ENCODE data around the gene APLP2. TPM values are rescaled to one million over a fixed set of nuclear protein-coding genes. Genes with fewer than 3 reads are reported as not detected.

Gene APLP2
- total and polyA plus RNA-seq, 9 of the 15 experiments (the other 6 are each of a cell fraction or from before 2014, with no cell fraction given), result 17.4 to 164 (median 118) TPM

GRCh38 chr11:130043575-130043974, 26.1 kb upstream of the APLP2 start:
- H3K9me3 ChIP-seq (replicated peaks; ENCODE audit: control insufficient read depth, insufficient read depth, low read depth, low read length), result no peaks in the 10 kb centered on the region
- DNase-seq (ENCODE audit: extremely low read depth in 1 of 4, low spot score in 3 of 4) (no peak), FAIRE-seq (no peak), ATAC-seq (no peak)
- POLR2A ChIA-PET, result no interaction called here
- in situ Hi-C loops (cut with MboI) (no loop called here), intact Hi-C loops (cut with micrococcal nuclease) (no loop called here)
- CTCF ChIA-PET (ENCODE audit: low intra/inter-chr PET ratio), result interaction anchor here (0.6 kb wide), 1 partner anchor 810 kb away, joined by 3 read pairs; no protein-coding TSS in a partner anchor
- 0% methylated on average over 1 of the region's 5 CpGs for WGBS (ENCODE audit: insufficient coverage, low coverage, missing lambda C conversion rate)
- no peak overlapping the region for H3K4me2 ChIP-seq (ENCODE audit: insufficient read depth, low read length)
- no peak overlapping the region for H3K9ac ChIP-seq (ENCODE audit: insufficient read depth in 1 of 2, low read depth in 2 of 2, low read length in 2 of 2)
- no peaks in the 10 kb centered on the region for H4K20me1 ChIP-seq (replicated peaks; ENCODE audit: control insufficient read depth, insufficient read depth, low read length)
- no peaks in the 10 kb centered on the region for H3K79me2 ChIP-seq (ENCODE audit: control insufficient read depth, insufficient read depth, low read length)
- no peaks in the 10 kb centered on the region for H3K36me3 ChIP-seq (ENCODE audit: control insufficient read depth, insufficient read depth, low read length)
- H3K4me3 ChIP-seq, result no peak overlapping the region
- H3K4me1 ChIP-seq (replicated peaks in 1 of 2; ENCODE audit: control insufficient read depth in 2 of 2, insufficient read depth in 2 of 2, low read length in 2 of 2), result peaks cover 6 to 12% of the 10 kb centered on the region in 2 experiments; a peak in 4 of 5 replicates
- no peak overlapping the region; the same call in 2 of the 3 replicates for H3K27ac ChIP-seq (ENCODE audit: extremely low read depth, low read depth, low read length)
- 0 out of 5 replicates have a peak, but pooled peaks cover 0 to 8% of the 10 kb centered on the region in 2 experiments for H3K27me3 ChIP-seq (ENCODE audit: control insufficient read depth in 2 of 2, insufficient read depth in 2 of 2, low read length in 2 of 2)
- no peak overlapping the region for H2AFZ ChIP-seq (ENCODE audit: low read depth, low read length)
- no TSS peak for BruUV-seq (replicated peaks)
- no peaks in the 10 kb centered on the region for H3K9me1 ChIP-seq (ENCODE audit: control insufficient read depth, insufficient read depth, low read length)
- no peak for TF ChIP-seq RBM14 (IDR thresholded peaks at IDR 0.05; ENCODE audit: borderline replicate concordance, insufficient read depth, low read depth, low read length)
- 0 out of 2 replicates have a peak, but pooled peaks have one; percentile 11 for TF ChIP-seq SPI1 (IDR thresholded peaks at IDR 0.05; ENCODE audit: borderline replicate concordance, low read depth, low read length)

GRCh38 chr11:130047141-130047540, 22.6 kb upstream of the APLP2 start:
- CTCF ChIA-PET (ENCODE audit: low intra/inter-chr PET ratio), result no interaction called here
- H3K4me1 ChIP-seq (replicated peaks in 1 of 2; ENCODE audit: control insufficient read depth in 2 of 2, insufficient read depth in 2 of 2, low read length in 2 of 2), result peaks cover 5 to 7% of the 10 kb centered on the region in 2 experiments; a peak in 4 of 5 replicates
- no peak overlapping the region for H3K4me3 ChIP-seq
- FAIRE-seq, result no peak
- no peak overlapping the region for H3K27ac ChIP-seq (ENCODE audit: extremely low read depth, low read depth, low read length)
- POLR2A ChIA-PET, result no interaction called here
- DNase-seq (ENCODE audit: extremely low read depth in 1 of 4, low spot score in 3 of 4), result no peak
- no peak overlapping the region for H2AFZ ChIP-seq (ENCODE audit: low read depth, low read length)
- H3K4me2 ChIP-seq (ENCODE audit: insufficient read depth, low read length), result no peak overlapping the region
- H3K79me2 ChIP-seq (ENCODE audit: control insufficient read depth, insufficient read depth, low read length), result no peaks in the 10 kb centered on the region
- BruUV-seq (replicated peaks), result no TSS peak
- intact Hi-C loops (cut with micrococcal nuclease) (no loop called here), in situ Hi-C loops (cut with MboI) (no loop called here)
- no peak for ATAC-seq
- H3K9me3 ChIP-seq (replicated peaks; ENCODE audit: control insufficient read depth, insufficient read depth, low read depth, low read length), result no peaks in the 10 kb centered on the region
- no peaks in the 10 kb centered on the region for H3K9me1 ChIP-seq (ENCODE audit: control insufficient read depth, insufficient read depth, low read length)
- H3K27me3 ChIP-seq (ENCODE audit: control insufficient read depth in 2 of 2, insufficient read depth in 2 of 2, low read length in 2 of 2), result 0 out of 5 replicates have a peak, but pooled peaks cover 0 to 7% of the 10 kb centered on the region in 2 experiments
- WGBS (ENCODE audit: insufficient coverage, low coverage, missing lambda C conversion rate), result 17% methylated on average over 1 of the region's 1 CpG
- H3K36me3 ChIP-seq (ENCODE audit: control insufficient read depth, insufficient read depth, low read length), result no peaks in the 10 kb centered on the region
- H3K9ac ChIP-seq (ENCODE audit: insufficient read depth in 1 of 2, low read depth in 2 of 2, low read length in 2 of 2), result no peak overlapping the region
- H4K20me1 ChIP-seq (replicated peaks; ENCODE audit: control insufficient read depth, insufficient read depth, low read length), result no peaks in the 10 kb centered on the region
- TF ChIP-seq ZNF695 (CRISPR knock-in tag; IDR thresholded peaks at IDR 0.05) (no peak), CLOCK (CRISPR knock-in tag; IDR thresholded peaks at IDR 0.05; ENCODE audit: borderline replicate concordance) (no peak), RBM39 (optimal IDR thresholded peaks at IDR 0.05; ENCODE audit: low read depth, low read length) (no peak), HNRNPL (IDR thresholded peaks at IDR 0.05; ENCODE audit: low read depth, low read length) (no peak), XRCC4 (IDR thresholded peaks at IDR 0.05; ENCODE audit: extremely low read depth, insufficient read depth, insufficient read length) (no peak)
